SK-N-SH (cell line): ENCODE measurements around the gene PRICKLE1.

Experiments used
- CHD2 ChIP-seq: fragments of 150-350 bp; IDR thresholded peaks from 2 replicates; pipeline ENCODE4 v1.6.1; 2018; ENCODE audit warnings: low read length; ENCODE audit not compliant: partially characterized antibody
- EP300 ChIP-seq, 2 experiments: IDR thresholded peaks; 2 replicates each; pipeline versions ENCODE4 v1.4.0 to v1.6.1; 2012; ENCODE audit warnings: borderline replicate concordance in 1 of 2, low read depth in 1 of 2, low read length in 1 of 2
- GABPA ChIP-seq: IDR thresholded peaks from 2 replicates; pipeline ENCODE4 v1.4.0; 2012; ENCODE audit warnings: low read depth, mild to moderate bottlenecking
- POLR2AphosphoS5 ChIP-seq: IDR thresholded peaks from 2 replicates; pipeline ENCODE4 v1.6.1; 2012; ENCODE audit warnings: low read depth, low read length
- RAD21 ChIP-seq: IDR thresholded peaks from 2 replicates; pipeline ENCODE4 v1.6.1; 2012; ENCODE audit warnings: mild to moderate bottlenecking, low read length
- RFX5 ChIP-seq: IDR thresholded peaks from 2 replicates; pipeline ENCODE4 v1.6.1; 2012; ENCODE audit warnings: mild to moderate bottlenecking, improper control_type of control experiment, low read length
- TF ChIP-seq, protein P1 (sequence below): IDR thresholded peaks from 2 replicates; pipeline ENCODE4 v1.6.1; 2012; ENCODE audit warnings: mild to moderate bottlenecking, low read depth, low read length, moderate library complexity
- TF ChIP-seq, protein P2 (sequence below): fragments of 150-350 bp; IDR thresholded peaks from 2 replicates; pipeline ENCODE4 v1.6.1; 2017; ENCODE audit warnings: antibody characterized with exemption, low read length, low read depth, borderline replicate concordance
- TF ChIP-seq, protein P3 (sequence below): fragments of 200-600 bp; sonication (generic); IDR thresholded peaks from 2 replicates; pipeline ENCODE4 v1.6.1; 2017; ENCODE audit warnings: antibody characterized with exemption, mild to moderate bottlenecking, moderate library complexity

DNA sequence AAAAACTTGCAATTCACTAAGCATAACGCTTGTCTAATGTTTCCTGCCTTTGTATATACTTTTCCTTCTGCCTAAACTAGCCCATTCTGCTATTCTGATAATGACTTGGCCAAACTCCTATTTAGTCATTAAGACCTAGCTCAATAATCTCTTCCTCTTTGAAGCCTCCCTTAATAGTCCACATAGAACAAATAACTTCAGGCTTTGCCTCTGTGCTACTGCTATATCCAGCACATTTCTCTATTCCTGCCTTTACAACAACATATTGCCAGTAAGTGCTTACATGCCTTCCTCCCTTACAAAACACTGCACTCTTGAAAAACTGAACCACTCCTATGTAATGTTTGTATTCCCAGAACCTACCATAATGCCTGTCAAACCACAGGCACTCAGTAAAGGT lies 13.8 kb downstream of the PRICKLE1 start:
- TF ChIP-seq EP300 (IDR thresholded peaks at IDR 0.05; ENCODE audit: borderline replicate concordance in 1 of 2, low read depth in 1 of 2, low read length in 1 of 2) (no peak), RAD21 (no peak), GABPA (no peak), CHD2 (no peak), RFX5 (no peak), POLR2AphosphoS5 (no peak)
- TF ChIP-seq, protein P1, sequence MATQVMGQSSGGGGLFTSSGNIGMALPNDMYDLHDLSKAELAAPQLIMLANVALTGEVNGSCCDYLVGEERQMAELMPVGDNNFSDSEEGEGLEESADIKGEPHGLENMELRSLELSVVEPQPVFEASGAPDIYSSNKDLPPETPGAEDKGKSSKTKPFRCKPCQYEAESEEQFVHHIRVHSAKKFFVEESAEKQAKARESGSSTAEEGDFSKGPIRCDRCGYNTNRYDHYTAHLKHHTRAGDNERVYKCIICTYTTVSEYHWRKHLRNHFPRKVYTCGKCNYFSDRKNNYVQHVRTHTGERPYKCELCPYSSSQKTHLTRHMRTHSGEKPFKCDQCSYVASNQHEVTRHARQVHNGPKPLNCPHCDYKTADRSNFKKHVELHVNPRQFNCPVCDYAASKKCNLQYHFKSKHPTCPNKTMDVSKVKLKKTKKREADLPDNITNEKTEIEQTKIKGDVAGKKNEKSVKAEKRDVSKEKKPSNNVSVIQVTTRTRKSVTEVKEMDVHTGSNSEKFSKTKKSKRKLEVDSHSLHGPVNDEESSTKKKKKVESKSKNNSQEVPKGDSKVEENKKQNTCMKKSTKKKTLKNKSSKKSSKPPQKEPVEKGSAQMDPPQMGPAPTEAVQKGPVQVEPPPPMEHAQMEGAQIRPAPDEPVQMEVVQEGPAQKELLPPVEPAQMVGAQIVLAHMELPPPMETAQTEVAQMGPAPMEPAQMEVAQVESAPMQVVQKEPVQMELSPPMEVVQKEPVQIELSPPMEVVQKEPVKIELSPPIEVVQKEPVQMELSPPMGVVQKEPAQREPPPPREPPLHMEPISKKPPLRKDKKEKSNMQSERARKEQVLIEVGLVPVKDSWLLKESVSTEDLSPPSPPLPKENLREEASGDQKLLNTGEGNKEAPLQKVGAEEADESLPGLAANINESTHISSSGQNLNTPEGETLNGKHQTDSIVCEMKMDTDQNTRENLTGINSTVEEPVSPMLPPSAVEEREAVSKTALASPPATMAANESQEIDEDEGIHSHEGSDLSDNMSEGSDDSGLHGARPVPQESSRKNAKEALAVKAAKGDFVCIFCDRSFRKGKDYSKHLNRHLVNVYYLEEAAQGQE: no peak
- TF ChIP-seq, protein P2, sequence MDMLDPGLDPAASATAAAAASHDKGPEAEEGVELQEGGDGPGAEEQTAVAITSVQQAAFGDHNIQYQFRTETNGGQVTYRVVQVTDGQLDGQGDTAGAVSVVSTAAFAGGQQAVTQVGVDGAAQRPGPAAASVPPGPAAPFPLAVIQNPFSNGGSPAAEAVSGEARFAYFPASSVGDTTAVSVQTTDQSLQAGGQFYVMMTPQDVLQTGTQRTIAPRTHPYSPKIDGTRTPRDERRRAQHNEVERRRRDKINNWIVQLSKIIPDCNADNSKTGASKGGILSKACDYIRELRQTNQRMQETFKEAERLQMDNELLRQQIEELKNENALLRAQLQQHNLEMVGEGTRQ: no peak
- TF ChIP-seq, protein P3, sequence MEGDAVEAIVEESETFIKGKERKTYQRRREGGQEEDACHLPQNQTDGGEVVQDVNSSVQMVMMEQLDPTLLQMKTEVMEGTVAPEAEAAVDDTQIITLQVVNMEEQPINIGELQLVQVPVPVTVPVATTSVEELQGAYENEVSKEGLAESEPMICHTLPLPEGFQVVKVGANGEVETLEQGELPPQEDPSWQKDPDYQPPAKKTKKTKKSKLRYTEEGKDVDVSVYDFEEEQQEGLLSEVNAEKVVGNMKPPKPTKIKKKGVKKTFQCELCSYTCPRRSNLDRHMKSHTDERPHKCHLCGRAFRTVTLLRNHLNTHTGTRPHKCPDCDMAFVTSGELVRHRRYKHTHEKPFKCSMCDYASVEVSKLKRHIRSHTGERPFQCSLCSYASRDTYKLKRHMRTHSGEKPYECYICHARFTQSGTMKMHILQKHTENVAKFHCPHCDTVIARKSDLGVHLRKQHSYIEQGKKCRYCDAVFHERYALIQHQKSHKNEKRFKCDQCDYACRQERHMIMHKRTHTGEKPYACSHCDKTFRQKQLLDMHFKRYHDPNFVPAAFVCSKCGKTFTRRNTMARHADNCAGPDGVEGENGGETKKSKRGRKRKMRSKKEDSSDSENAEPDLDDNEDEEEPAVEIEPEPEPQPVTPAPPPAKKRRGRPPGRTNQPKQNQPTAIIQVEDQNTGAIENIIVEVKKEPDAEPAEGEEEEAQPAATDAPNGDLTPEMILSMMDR: no peak
